DOHH2 (cell line): ENCODE measurements around the gene STARD10.
A peak's percentile ranks its signal among the peaks of the same experiment; 100 is the strongest.
"Not testable (repeated sequence)": the region's sequence is repeated elsewhere in the genome, so short reads cannot be mapped to it uniquely, and the experiment has no call there.

Experiments used
- H3F3A ChIP-seq: fragments of 200-600 bp; sonication (generic), shearing (Covaris generic); 2 replicates; pipeline ENCODE4 v1.6.0; 2016; ENCODE audit warnings: antibody characterized with exemption, mild to moderate bottlenecking; ENCODE audit not compliant: control insufficient read depth, insufficient read depth
- H3K27ac ChIP-seq: fragments of 200-600 bp; sonication (generic); 2 replicates; pipeline ENCODE4 v1.5.1; 2014; ENCODE audit warnings: low read depth, mild to moderate bottlenecking, low read length, moderate library complexity
- H3K27me3 ChIP-seq: fragments of 200-600 bp; sonication (generic); 2 replicates; pipeline ENCODE4 v1.6.1; 2014; ENCODE audit warnings: mild to moderate bottlenecking, low read length, mixed read lengths; ENCODE audit not compliant: control insufficient read depth
- H3K36me3 ChIP-seq: fragments of 200-600 bp; sonication (generic); 2 replicates; pipeline ENCODE4 v1.6.1; 2014; ENCODE audit warnings: mild to moderate bottlenecking, low read length, moderate library complexity, mixed read lengths; ENCODE audit not compliant: control insufficient read depth
- H3K4me1 ChIP-seq: fragments of 200-600 bp; sonication (generic); 2 replicates; pipeline ENCODE4 v1.6.1; 2014; ENCODE audit warnings: mild to moderate bottlenecking, low read length, mixed read lengths; ENCODE audit not compliant: control insufficient read depth
- H3K4me2 ChIP-seq: fragments of 200-600 bp; sonication (generic); 2 replicates; pipeline ENCODE4 v1.6.0; 2014; ENCODE audit warnings: mild to moderate bottlenecking, low read length, moderate library complexity
- H3K4me3 ChIP-seq: fragments of 200-600 bp; sonication (generic); 2 replicates; pipeline ENCODE4 v1.5.1; 2014; ENCODE audit warnings: mild to moderate bottlenecking, low read length, mixed read lengths
- H3K79me2 ChIP-seq: fragments of 200-600 bp; sonication (generic); 2 replicates; pipeline ENCODE4 v1.6.1; 2014; ENCODE audit warnings: mild to moderate bottlenecking, low read length, mixed read lengths; ENCODE audit not compliant: control insufficient read depth
- H3K9me2 ChIP-seq: fragments of 200-600 bp; sonication (generic); replicated peaks from 2 replicates; pipeline ENCODE4 v1.6.1; 2014; ENCODE audit warnings: mild to moderate bottlenecking, low read length, mixed read lengths; ENCODE audit not compliant: control insufficient read depth
- H3K9me3 ChIP-seq: fragments of 200-600 bp; sonication (generic); 2 replicates; pipeline ENCODE4 v1.6.1; 2014; ENCODE audit warnings: antibody characterized with exemption, low read length, mixed read lengths; ENCODE audit not compliant: control insufficient read depth, insufficient read depth
- H4K20me1 ChIP-seq: fragments of 200-600 bp; sonication (generic); 2 replicates; pipeline ENCODE4 v1.6.0; 2014; ENCODE audit warnings: low read depth, mild to moderate bottlenecking, antibody characterized with exemption, low read length, moderate library complexity; ENCODE audit not compliant: control insufficient read depth, insufficient read depth
- EZH2phosphoT487 ChIP-seq: fragments of 200-600 bp; sonication (generic); IDR thresholded peaks from 2 replicates; pipeline ENCODE4 v1.6.1; 2017; ENCODE audit warnings: borderline replicate concordance, mild to moderate bottlenecking, antibody characterized with exemption, low read length, moderate library complexity, mixed read lengths
- TF ChIP-seq, protein P1 (sequence below): fragments of 200-600 bp; sonication (generic); IDR thresholded peaks from one replicate; pipeline ENCODE4 v1.5.1; 2014; ENCODE audit warnings: antibody characterized with exemption, mild to moderate bottlenecking, low read depth, low read length; ENCODE audit not compliant: poor library complexity, severe bottlenecking

STARD10 gene

DNA sequence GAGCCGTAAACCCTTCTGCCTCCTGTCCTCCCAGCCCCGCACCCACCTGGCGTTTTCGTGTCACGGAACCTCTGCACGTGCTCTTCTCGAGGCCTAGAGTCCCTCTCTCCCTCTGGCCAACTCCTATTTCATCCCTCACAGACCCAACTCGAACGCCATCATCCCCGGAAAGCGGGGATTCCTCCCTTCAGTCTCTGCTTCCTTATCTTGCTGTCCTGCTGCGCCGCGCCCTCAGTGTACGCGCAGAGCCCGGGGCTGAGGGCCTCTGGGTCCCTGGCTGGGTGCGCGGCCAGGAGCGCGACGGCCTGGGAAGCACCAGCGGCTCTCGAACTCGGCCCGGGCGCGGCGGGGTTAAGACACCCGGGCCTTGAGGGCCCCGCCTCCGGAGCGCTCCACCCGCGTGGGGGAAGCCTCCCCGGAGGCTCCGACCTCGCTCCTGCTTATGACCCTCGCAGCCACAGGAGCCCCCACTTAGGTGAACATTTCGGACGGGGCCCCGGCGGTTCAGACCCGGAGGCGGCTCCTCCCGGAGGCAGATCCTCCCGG is 20.0 kb upstream of the STARD10 start:
- Histone ChIP-seq H3K4me3 (peak overlapping the region; percentile 79), H3K27me3 (no peaks in the 10 kb centered on the region), H3K9me2 (no peaks in the 10 kb centered on the region), H4K20me1 (peaks cover 7% of the 10 kb centered on the region; the same call in 1 of the 2 replicates), H3K27ac (peak overlapping the region; percentile 77), H3K36me3 (peaks cover 81% of the 10 kb centered on the region), H3K4me1 (peaks cover 31% of the 10 kb centered on the region), H3K79me2 (peaks cover 71% of the 10 kb centered on the region), H3K4me2 (peak overlapping the region; percentile 84), H3K9me3 (no peaks in the 10 kb centered on the region), H3F3A (peaks cover 7% of the 10 kb centered on the region; the same call in 1 of the 2 replicates)
- no peak for TF ChIP-seq EZH2phosphoT487
- TF ChIP-seq, protein P1, sequence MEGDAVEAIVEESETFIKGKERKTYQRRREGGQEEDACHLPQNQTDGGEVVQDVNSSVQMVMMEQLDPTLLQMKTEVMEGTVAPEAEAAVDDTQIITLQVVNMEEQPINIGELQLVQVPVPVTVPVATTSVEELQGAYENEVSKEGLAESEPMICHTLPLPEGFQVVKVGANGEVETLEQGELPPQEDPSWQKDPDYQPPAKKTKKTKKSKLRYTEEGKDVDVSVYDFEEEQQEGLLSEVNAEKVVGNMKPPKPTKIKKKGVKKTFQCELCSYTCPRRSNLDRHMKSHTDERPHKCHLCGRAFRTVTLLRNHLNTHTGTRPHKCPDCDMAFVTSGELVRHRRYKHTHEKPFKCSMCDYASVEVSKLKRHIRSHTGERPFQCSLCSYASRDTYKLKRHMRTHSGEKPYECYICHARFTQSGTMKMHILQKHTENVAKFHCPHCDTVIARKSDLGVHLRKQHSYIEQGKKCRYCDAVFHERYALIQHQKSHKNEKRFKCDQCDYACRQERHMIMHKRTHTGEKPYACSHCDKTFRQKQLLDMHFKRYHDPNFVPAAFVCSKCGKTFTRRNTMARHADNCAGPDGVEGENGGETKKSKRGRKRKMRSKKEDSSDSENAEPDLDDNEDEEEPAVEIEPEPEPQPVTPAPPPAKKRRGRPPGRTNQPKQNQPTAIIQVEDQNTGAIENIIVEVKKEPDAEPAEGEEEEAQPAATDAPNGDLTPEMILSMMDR, result no peak

GRCh38 chr11:72812967-72813739 is 19.3 kb upstream of the STARD10 start:
- H3K9me2 ChIP-seq, result no peaks in the 10 kb centered on the region
- H3K9me3 ChIP-seq, result no peaks in the 10 kb centered on the region
- H4K20me1 ChIP-seq, result peaks cover 7% of the 10 kb centered on the region; the same call in 1 of the 2 replicates
- H3K4me1 ChIP-seq, result peaks cover 36% of the 10 kb centered on the region
- peaks cover 81% of the 10 kb centered on the region for H3K36me3 ChIP-seq
- peaks cover 71% of the 10 kb centered on the region for H3K79me2 ChIP-seq
- H3F3A ChIP-seq, result peaks cover 10% of the 10 kb centered on the region
- TF ChIP-seq, protein P1, result peak; percentile 90
- no peak for TF ChIP-seq EZH2phosphoT487
- H3K27me3 ChIP-seq, result no peaks in the 10 kb centered on the region
- peak overlapping the region; percentile 77 for H3K27ac ChIP-seq
- peak overlapping the region; percentile 84 for H3K4me2 ChIP-seq
- peak overlapping the region; percentile 79 for H3K4me3 ChIP-seq

GRCh38 chr11:72812604-72812966 is 18.7 kb upstream of the STARD10 start:
- no peak overlapping the region for H3K27ac ChIP-seq
- peaks cover 67% of the 10 kb centered on the region for H3K79me2 ChIP-seq
- H3K4me3 ChIP-seq, result peak overlapping the region; percentile 79
- peaks cover 11% of the 10 kb centered on the region for H3F3A ChIP-seq
- H3K27me3 ChIP-seq, result no peaks in the 10 kb centered on the region
- no peak for TF ChIP-seq EZH2phosphoT487
- TF ChIP-seq, protein P1, result no peak
- peaks cover 41% of the 10 kb centered on the region for H3K4me1 ChIP-seq
- H3K36me3 ChIP-seq, result peaks cover 77% of the 10 kb centered on the region
- no peaks in the 10 kb centered on the region for H3K9me2 ChIP-seq
- peak overlapping the region; percentile 84 for H3K4me2 ChIP-seq
- peaks cover 7% of the 10 kb centered on the region; the same call in 1 of the 2 replicates for H4K20me1 ChIP-seq
- no peaks in the 10 kb centered on the region for H3K9me3 ChIP-seq

- peaks cover 46% of the 10 kb centered on the region for H3K4me1 ChIP-seq
- H3K27ac ChIP-seq, H4K20me1 ChIP-seq, H3K9me3 ChIP-seq, H3K9me2 ChIP-seq, H3K27me3 ChIP-seq: not testable (repeated sequence)
- peaks cover 59% of the 10 kb centered on the region for H3K79me2 ChIP-seq
- H3K4me2 ChIP-seq, result peak overlapping the region; percentile 84
- peaks cover 14% of the 10 kb centered on the region for H3F3A ChIP-seq
- peak overlapping the region; percentile 79 for H3K4me3 ChIP-seq
- H3K36me3 ChIP-seq, result peaks cover 69% of the 10 kb centered on the region
Measured at GRCh38 chr11:72811686-72812085, 17.8 kb upstream of the STARD10 start.
